NCI-H2107 (cell line): ENCODE data around the gene PSG6.
"Not testable (repeated sequence)": the region's sequence is repeated elsewhere in the genome, so short reads cannot be mapped to it uniquely, and the experiment has no call there.

Experiments
- DNase-seq: peaks from one replicate; lab custom pipeline; 2025; lab: John Stamatoyannopoulos, UW

The PSG6 gene

GRCh38 chr19:42906162-42906561 is 11.5 kb downstream of the PSG6 start:
- not testable (repeated sequence) for DNase-seq

GRCh38 chr19:42900561-42900960 is 17.1 kb downstream of the PSG6 start:
- not testable (repeated sequence) for DNase-seq

GRCh38 chr19:42899674-42900073 is 18.0 kb downstream of the PSG6 start:
- not testable (repeated sequence) for DNase-seq

- DNase-seq = not testable (repeated sequence)
Measured at GRCh38 chr19:42899110-42899509, 18.6 kb downstream of the PSG6 start.

GRCh38 chr19:42898656-42899055 is 19.0 kb downstream of the PSG6 start:
- DNase-seq = not testable (repeated sequence)

- DNase-seq = not testable (repeated sequence)
Measured at GRCh38 chr19:42897729-42898128, 20.0 kb downstream of the PSG6 start.

- not testable (repeated sequence) for DNase-seq
Measured at GRCh38 chr19:42890446-42890845, 27.2 kb downstream of the PSG6 start.

- DNase-seq = not testable (repeated sequence)
Measured at GRCh38 chr19:42887876-42888445, 29.7 kb downstream of the PSG6 start.

- not testable (repeated sequence) for DNase-seq
Measured at GRCh38 chr19:42882730-42883129, 35.0 kb downstream of the PSG6 start.

- DNase-seq = not testable (repeated sequence)
Measured at GRCh38 chr19:42882010-42882409, 35.7 kb downstream of the PSG6 start.

GRCh38 chr19:42881279-42881678 is 36.4 kb downstream of the PSG6 start:
- not testable (repeated sequence) for DNase-seq

- DNase-seq = not testable (repeated sequence)
Measured at GRCh38 chr19:42880621-42881020, 37.1 kb downstream of the PSG6 start.

GRCh38 chr19:42879613-42880012 is 38.1 kb downstream of the PSG6 start, which contains the start of gene PSG1:
PSG1 (minus strand) TSS chr19:42879713; CDS start chr19:42879581, 132 bp downstream.
- no peak for DNase-seq

GRCh38 chr19:42876596-42876995 is 41.1 kb downstream of the PSG6 start:
- not testable (repeated sequence) for DNase-seq

GRCh38 chr19:42875881-42876280 is 41.8 kb downstream of the PSG6 start:
- not testable (repeated sequence) for DNase-seq

- DNase-seq = not testable (repeated sequence)
Measured at GRCh38 chr19:42874901-42875813, 42.5 kb downstream of the PSG6 start.

- DNase-seq = not testable (repeated sequence)
Measured at GRCh38 chr19:42874136-42874535, 43.6 kb downstream of the PSG6 start.

- DNase-seq = no peak
Measured at GRCh38 chr19:42872608-42873007, 45.1 kb downstream of the PSG6 start.

GRCh38 chr19:42857544-42857867 is 60.2 kb downstream of the PSG6 start:
- DNase-seq = no peak

- DNase-seq = not testable (repeated sequence)
Measured at GRCh38 chr19:42856866-42857543, 60.7 kb downstream of the PSG6 start.

GRCh38 chr19:42854745-42855144 is 62.9 kb downstream of the PSG6 start:
- DNase-seq = not testable (repeated sequence)

GRCh38 chr19:42853231-42853630 is 64.5 kb downstream of the PSG6 start:
- DNase-seq = not testable (repeated sequence)

- not testable (repeated sequence) for DNase-seq
Measured at GRCh38 chr19:42852821-42853220, 64.9 kb downstream of the PSG6 start.
